GM18505 (cell line): ENCODE measurements around the gene DEAF1.

Experiments used
- ATAC-seq: cut with Tn5 transposase; IDR thresholded peaks from one replicate; pipeline ENCODE4 v1.9.1; 2021; ENCODE audit not compliant: unreplicated experiment
- POLR2A ChIP-seq: IDR thresholded peaks from 4 replicates; pipeline ENCODE4 v1.6.1; 2011; ENCODE audit warnings: borderline replicate concordance; ENCODE audit not compliant: insufficient read depth, insufficient read length; ENCODE audit errors: extremely low read depth

The DEAF1 gene

GRCh38 chr11:701741-702461, 6.9 kb upstream of the DEAF1 start:
- no peak for ATAC-seq
- no peak for TF ChIP-seq POLR2A

GRCh38 chr11:699753-700152, 4.7 kb upstream of the DEAF1 start:
- no peak for TF ChIP-seq POLR2A
- ATAC-seq, result no peak

GRCh38 chr11:699116-699508, 4.1 kb upstream of the DEAF1 start:
- ATAC-seq, result no peak

GRCh38 chr11:698493-699115, 3.6 kb upstream of the DEAF1 start:
- ATAC-seq, result no peak

More at GRCh38 chr11:699116-699508, 4.1 kb upstream of the DEAF1 start:
- TF ChIP-seq POLR2A, result no peak

GRCh38 chr11:697811-698311, 2.8 kb upstream of the DEAF1 start:
- ATAC-seq, result no peak

More at GRCh38 chr11:698493-699115, 3.6 kb upstream of the DEAF1 start:
- TF ChIP-seq POLR2A, result no peak

GRCh38 chr11:696955-697491, 2.0 kb upstream of the DEAF1 start:
- no peak for ATAC-seq
- TF ChIP-seq POLR2A, result no peak

More at GRCh38 chr11:697811-698311, 2.8 kb upstream of the DEAF1 start:
- TF ChIP-seq POLR2A, result no peak

GRCh38 chr11:695538-696248, 671 bp upstream of the DEAF1 start, which contains the start of gene TMEM80:
Gene TMEM80, plus strand, starts transcription at chr11:695816. Its CDS starts 12 bp downstream, at chr11:695828.
- peak; percentile 74 for TF ChIP-seq POLR2A

GRCh38 chr11:695288-695537, 191 bp upstream of the DEAF1 start:
- no peak for TF ChIP-seq POLR2A
- no peak for ATAC-seq

More at GRCh38 chr11:695538-696248, 671 bp upstream of the DEAF1 start, which contains the start of gene TMEM80:
- ATAC-seq, result peak; percentile 68

GRCh38 chr11:693887-694562, 997 bp downstream of the DEAF1 start:
- TF ChIP-seq POLR2A, result no peak

GRCh38 chr11:693415-693831, 1.6 kb downstream of the DEAF1 start:
- ATAC-seq, result no peak
- no peak for TF ChIP-seq POLR2A

More at GRCh38 chr11:693887-694562, 997 bp downstream of the DEAF1 start:
- no peak for ATAC-seq

GRCh38 chr11:692824-693414, 2.1 kb downstream of the DEAF1 start:
- no peak for ATAC-seq
- TF ChIP-seq POLR2A, result no peak

- ATAC-seq, result no peak
- TF ChIP-seq POLR2A, result no peak
Measured at GRCh38 chr11:691710-692590, 3.1 kb downstream of the DEAF1 start.
